PFSK-1 (cell line): ENCODE results near the gene MAGI1.

Source experiments
- POLR2AphosphoS5 ChIP-seq: IDR thresholded peaks from 2 replicates; pipeline ENCODE4 v1.6.1; 2012; ENCODE audit warnings: low read depth, mild to moderate bottlenecking, control low read depth, low read length, moderate library complexity
- REST ChIP-seq, 2 experiments: IDR thresholded peaks; 2 replicates each; pipeline versions ENCODE4 v1.6.1 to v1.8.0; 2011 to 2012; ENCODE audit warnings: low read depth in 2 of 2, low read length in 2 of 2, control low read depth in 1 of 2, inconsistent platforms in 1 of 2, mild to moderate bottlenecking in 1 of 2, moderate library complexity in 1 of 2; ENCODE audit not compliant: insufficient read depth in 1 of 2
- SIN3A ChIP-seq: IDR thresholded peaks from 2 replicates; pipeline ENCODE4 v1.6.1; 2012; ENCODE audit warnings: mild to moderate bottlenecking, low read length, moderate library complexity, borderline replicate concordance; ENCODE audit not compliant: insufficient read depth
- TAF1 ChIP-seq: IDR thresholded peaks from 2 replicates; pipeline ENCODE4 v1.6.1; 2012; ENCODE audit warnings: low read length, control low read depth, borderline replicate concordance; ENCODE audit not compliant: insufficient read depth

GRCh38 chr3:65806600-65806999 lies 232.1 kb downstream of the MAGI1 start:
- TF ChIP-seq SIN3A, result no peak
- no peak for TF ChIP-seq REST (IDR thresholded peaks at IDR 0.05; ENCODE audit: insufficient read depth in 1 of 2, low read depth in 2 of 2, low read length in 2 of 2)
- TF ChIP-seq POLR2AphosphoS5, result no peak
- no peak for TF ChIP-seq TAF1
